ENCODE data around the gene TIMM44.
"Not testable (repeated sequence)": the region's sequence is repeated elsewhere in the genome, so short reads cannot be mapped to it uniquely, and the experiment has no call there.

The TIMM44 gene

DNA sequence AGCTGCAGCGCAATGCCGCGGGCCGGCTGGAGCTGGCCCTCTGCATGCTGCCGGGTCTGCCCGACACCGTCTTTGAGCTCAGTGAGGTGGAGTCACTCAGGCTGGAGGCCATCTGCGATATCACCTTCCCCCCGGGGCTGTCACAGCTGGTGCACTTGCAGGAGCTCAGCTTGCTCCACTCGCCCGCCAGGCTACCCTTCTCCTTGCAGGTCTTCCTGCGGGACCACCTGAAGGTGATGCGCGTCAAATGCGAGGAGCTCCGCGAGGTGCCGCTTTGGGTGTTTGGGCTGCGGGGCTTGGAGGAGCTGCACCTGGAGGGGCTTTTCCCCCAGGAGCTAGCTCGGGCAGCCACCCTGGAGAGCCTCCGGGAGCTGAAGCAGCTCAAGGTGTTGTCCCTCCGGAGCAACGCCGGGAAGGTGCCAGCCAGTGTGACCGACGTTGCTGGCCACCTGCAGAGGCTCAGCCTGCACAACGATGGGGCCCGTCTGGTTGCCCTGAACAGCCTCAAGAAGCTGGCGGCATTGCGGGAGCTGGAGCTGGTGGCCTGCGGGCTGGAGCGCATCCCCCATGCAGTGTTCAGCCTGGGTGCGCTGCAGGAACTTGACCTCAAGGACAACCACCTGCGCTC is 43.6 kb downstream of the TIMM44 start:
- no peak for DNase-seq (ENCODE audit: low read depth)
- TF ChIP-seq CTCF (conservative IDR thresholded peaks at IDR 0.05; ENCODE audit: control insufficient read depth, insufficient read depth, low read depth, low read length) = no peak
- no peak overlapping the region for H3K4me3 ChIP-seq (ENCODE audit: control insufficient read depth, low read depth, low read length)

DNA sequence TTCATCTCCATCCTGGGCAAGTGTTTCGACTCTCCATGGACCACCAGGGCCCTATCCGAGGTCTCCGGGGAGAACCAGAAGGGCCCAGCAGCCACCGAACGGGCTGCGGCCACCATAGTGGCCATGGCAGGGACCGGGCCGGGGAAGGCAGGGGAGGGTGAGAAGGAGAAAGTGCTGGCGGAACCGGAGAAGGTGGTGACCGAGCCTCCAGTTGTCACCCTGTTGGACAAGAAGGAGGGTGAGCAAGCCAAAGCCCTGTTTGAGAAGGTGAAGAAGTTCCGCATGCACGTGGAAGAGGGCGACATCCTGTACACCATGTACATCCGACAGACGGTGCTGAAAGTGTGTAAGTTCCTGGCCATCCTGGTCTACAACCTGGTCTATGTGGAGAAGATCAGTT is 44.5 kb downstream of the TIMM44 start:
- no peak overlapping the region for H3K4me3 ChIP-seq (ENCODE audit: control insufficient read depth, low read depth, low read length)
- DNase-seq (ENCODE audit: low read depth) = no peak
- TF ChIP-seq CTCF (conservative IDR thresholded peaks at IDR 0.05; ENCODE audit: control insufficient read depth, insufficient read depth, low read depth, low read length) = no peak

- no peak for DNase-seq (ENCODE audit: low read depth)
- TF ChIP-seq CTCF (conservative IDR thresholded peaks at IDR 0.05; ENCODE audit: control insufficient read depth, insufficient read depth, low read depth, low read length) = no peak
- H3K4me3 ChIP-seq (ENCODE audit: control insufficient read depth, low read depth, low read length) = no peak overlapping the region
These were observed 46.2 kb downstream of the TIMM44 start for GRCh38 chr19:7897292-7897691.

GRCh38 chr19:7895565-7895964 is 47.9 kb downstream of the TIMM44 start:
- no peak for DNase-seq (ENCODE audit: low read depth)
- no peak overlapping the region for H3K4me3 ChIP-seq (ENCODE audit: control insufficient read depth, low read depth, low read length)
- TF ChIP-seq CTCF (conservative IDR thresholded peaks at IDR 0.05; ENCODE audit: control insufficient read depth, insufficient read depth, low read depth, low read length) = no peak

GRCh38 chr19:7894612-7895309 is 48.7 kb downstream of the TIMM44 start:
- no peak overlapping the region for H3K4me3 ChIP-seq (ENCODE audit: control insufficient read depth, low read depth, low read length)
- TF ChIP-seq CTCF (conservative IDR thresholded peaks at IDR 0.05; ENCODE audit: control insufficient read depth, insufficient read depth, low read depth, low read length) = no peak
- DNase-seq (ENCODE audit: low read depth) = no peak

GRCh38 chr19:7893362-7894101 is 49.9 kb downstream of the TIMM44 start:
- H3K4me3 ChIP-seq (ENCODE audit: control insufficient read depth, low read depth, low read length) = not testable (repeated sequence)
- peak; percentile 73 for DNase-seq (ENCODE audit: low read depth)

DNA sequence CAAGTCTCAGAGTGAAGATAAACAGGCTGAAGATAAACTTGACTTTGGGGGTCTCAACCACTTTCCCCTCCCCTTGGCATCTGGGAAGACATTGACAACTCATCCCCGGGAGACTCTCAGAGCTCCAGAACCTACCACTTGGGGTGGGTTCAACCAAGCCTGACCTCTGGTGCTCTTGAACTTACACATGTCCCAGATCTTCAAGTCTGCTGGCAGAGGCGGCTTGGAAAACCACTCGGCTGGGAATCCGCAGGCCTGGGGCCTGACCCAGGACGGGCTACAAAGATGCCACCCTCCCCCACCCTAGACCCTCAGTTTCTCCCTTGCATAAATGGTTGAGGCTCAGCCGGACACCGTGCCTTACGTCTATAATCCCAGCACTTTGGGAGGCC is 54.6 kb downstream of the TIMM44 start:
- TF ChIP-seq CTCF (conservative IDR thresholded peaks at IDR 0.05; ENCODE audit: control insufficient read depth, insufficient read depth, low read depth, low read length) = no peak
- peak overlapping the region; percentile 71 for H3K4me3 ChIP-seq (ENCODE audit: control insufficient read depth, low read depth, low read length)

More for the DNA sequence above, 54.6 kb downstream of the TIMM44 start:
- no peak for DNase-seq (ENCODE audit: low read depth)
